K562 (cell line): ENCODE data around the gene PRDM16. TPM values are rescaled to one million over a fixed set of nuclear protein-coding genes. Genes with fewer than 3 reads are reported as not detected.

Experiments
- ATAC-seq: fragments of 200-7000 bp; cut with Tn5 transposase; 3 replicates; pipeline ENCODE4 v1.9.1; 2020; ENCODE audit warnings: moderate library complexity
- BruUV-seq: library from RNA; stranded (reverse); fragments of 400-500 nt; replicated peaks from 2 replicates; lab custom pipeline; 2021; lab: Mats Ljungman, UMichigan
- CTCF ChIA-PET: fragments of 300-600 bp; formaldehyde crosslinking; extraction: SDS; loops from one replicate; lab custom pipeline; 2021; ENCODE audit warnings: low intra/inter-chr PET ratio; lab: Yijun Ruan, JAX
- POLR2A ChIA-PET: fragments of 300-600, 350-650 bp; sonication (Branson Sonifier 250); formaldehyde crosslinking; extraction: SDS; loops from one replicate; lab custom pipeline; 2021; ENCODE audit warnings: antibody characterized with exemption, inconsistent platforms; lab: Yijun Ruan, JAX
- DNase-seq, 4 experiments: peaks; one replicate each; pipeline versions ENCODE4 v3.0.0 to v3.0.0-alpha.2; 2011 to 2018; ENCODE audit warnings: low spot score in 3 of 4, mixed read lengths in 3 of 4; ENCODE audit errors: extremely low read depth in 1 of 4
- FAIRE-seq: peaks from 2 replicates; lab custom pipeline; 2011; peaks lifted over from hg19 to GRCh38; lab: Jason Lieb, UNC
- H2AFZ ChIP-seq: 2 replicates; pipeline ENCODE4 v1.6.0; 2011; ENCODE audit warnings: low read depth, low read length, control low read depth, inconsistent platforms
- H3K27ac ChIP-seq: fragments of 200-600 bp; 3 replicates; pipeline ENCODE4 v1.8.0; 2011; ENCODE audit warnings: low read depth, mild to moderate bottlenecking, control low read depth, inconsistent platforms, low read length, moderate library complexity, mixed read lengths; ENCODE audit errors: extremely low read depth
- H3K27me3 ChIP-seq, 2 experiments: fragments of 300-600 bp in 1 of 2; 2 replicates in 1 of 2; 3 replicates in 1 of 2; pipeline versions ENCODE4 v1.6.0 to v1.8.0; 2011; ENCODE audit warnings: inconsistent platforms in 2 of 2, low read length in 2 of 2, mild to moderate bottlenecking in 1 of 2, mixed read lengths in 1 of 2, moderate library complexity in 1 of 2; ENCODE audit not compliant: control insufficient read depth in 2 of 2, insufficient read depth in 2 of 2
- H3K36me3 ChIP-seq: fragments of 300-600 bp; 3 replicates; pipeline ENCODE4 v1.8.0; 2011; ENCODE audit warnings: mild to moderate bottlenecking, low read length, inconsistent platforms; ENCODE audit not compliant: control insufficient read depth, insufficient read depth
- H3K4me1 ChIP-seq, 2 experiments: fragments of 200-600 bp in 1 of 2; replicated peaks in 1 of 2; 2 replicates in 1 of 2; 3 replicates in 1 of 2; pipeline versions ENCODE4 v1.5.1 to v1.8.0; 2011; ENCODE audit warnings: inconsistent platforms in 2 of 2, low read length in 2 of 2, mild to moderate bottlenecking in 1 of 2, mixed read lengths in 1 of 2, moderate library complexity in 1 of 2; ENCODE audit not compliant: control insufficient read depth in 2 of 2, insufficient read depth in 2 of 2
- H3K4me2 ChIP-seq: 2 replicates; pipeline ENCODE4 v1.6.1; 2011; ENCODE audit warnings: low read length, control low read depth, inconsistent platforms, mixed read lengths; ENCODE audit not compliant: insufficient read depth
- H3K4me3 ChIP-seq: fragments of 200-600 bp; sonication (generic), shearing (Covaris generic); 2 replicates; pipeline ENCODE4 v1.5.1; 2016; ENCODE audit warnings: control low read depth, inconsistent platforms
- H3K79me2 ChIP-seq: fragments of 200-600 bp; 3 replicates; pipeline ENCODE4 v1.8.0; 2011; ENCODE audit warnings: low read length, inconsistent platforms; ENCODE audit not compliant: control insufficient read depth, insufficient read depth
- H3K9ac ChIP-seq, 2 experiments: 2 replicates each; pipeline versions ENCODE4 v1.6.0 to v1.6.1; 2011; ENCODE audit warnings: low read depth in 2 of 2, low read length in 2 of 2, control low read depth in 1 of 2, inconsistent platforms in 1 of 2, mild to moderate bottlenecking in 1 of 2, mixed read lengths in 1 of 2; ENCODE audit not compliant: insufficient read depth in 1 of 2
- H3K9me1 ChIP-seq: one replicate; pipeline ENCODE4 v1.6.0; 2011; ENCODE audit warnings: inconsistent platforms, mild to moderate bottlenecking, low read length, moderate library complexity; ENCODE audit not compliant: control insufficient read depth, insufficient read depth
- H3K9me3 ChIP-seq: replicated peaks from 2 replicates; pipeline ENCODE4 v1.5.1; 2011; ENCODE audit warnings: low read depth, low read length, inconsistent platforms; ENCODE audit not compliant: control insufficient read depth, insufficient read depth
- H4K20me1 ChIP-seq: replicated peaks from 2 replicates; pipeline ENCODE4 v1.6.1; 2011; ENCODE audit warnings: low read length, inconsistent platforms, mixed read lengths; ENCODE audit not compliant: control insufficient read depth, insufficient read depth
- HDGF ChIP-seq: fragments of 450-650 bp; IDR thresholded peaks from 2 replicates; pipeline ENCODE4 v1.6.1; 2016
- JUNB ChIP-seq: fragments of 450-650 bp; formaldehyde crosslinking; conservative IDR thresholded peaks from 2 replicates; pipeline ENCODE4 v1.4.0; 2020; ENCODE audit warnings: mild to moderate bottlenecking
- KHSRP ChIP-seq: fragments of 450-650 bp; IDR thresholded peaks from 2 replicates; pipeline ENCODE4 v1.6.1; 2017
- POLR2G ChIP-seq: fragments of 200-400 bp; formaldehyde crosslinking; IDR thresholded peaks from 2 replicates; pipeline ENCODE4 v1.6.1; 2017; ENCODE audit warnings: low read depth, mild to moderate bottlenecking, antibody characterized with exemption, low read length, moderate library complexity
- PTTG1 ChIP-seq: fragments of 450-650 bp; IDR thresholded peaks from 2 replicates; pipeline ENCODE4 v1.6.1; 2016; ENCODE audit warnings: low read depth, mild to moderate bottlenecking, missing genetic modification characterization, missing compliant biosample characterization
- SAFB2 ChIP-seq: fragments of 200-400 bp; formaldehyde crosslinking; IDR thresholded peaks from 2 replicates; pipeline ENCODE4 v1.6.1; 2018; ENCODE audit warnings: borderline replicate concordance, low read length, low read depth, moderate library complexity; ENCODE audit not compliant: severe bottlenecking
- TBL1XR1 ChIP-seq, 2 experiments: IDR thresholded peaks; 2 replicates each; pipeline ENCODE4 v1.6.1; 2012; ENCODE audit warnings: improper control_type of control experiment in 2 of 2, low read length in 2 of 2, mild to moderate bottlenecking in 1 of 2
- ZNF408 ChIP-seq: fragments of 250-450 bp; sonication (Bioruptor Pico); IDR thresholded peaks from 2 replicates; pipeline ENCODE4 v1.4.0; 2020; ENCODE audit warnings: low read depth, mild to moderate bottlenecking, moderate library complexity
- ZNF507 ChIP-seq: conservative IDR thresholded peaks from 2 replicates; pipeline ENCODE4 v1.6.1; 2017; ENCODE audit warnings: missing genetic modification characterization, missing compliant biosample characterization
- WGBS: fragments of 100-300 bp; shearing (Covaris generic); methylation state at CpG from one replicate; pipeline ENCODE4 v1.1.6; 2016; ENCODE audit warnings: low coverage, mixed read lengths; ENCODE audit not compliant: insufficient coverage; ENCODE audit errors: missing lambda C conversion rate; 5-methylcytosine and 5-hydroxymethylcytosine counted together
- in situ Hi-C: fragments of 300-500 bp; cut with MboI; formaldehyde crosslinking; loops from 4 replicates; pipeline ENCODE4 v1.15.0; 2018; ENCODE audit warnings: inconsistent platforms, mixed read lengths
- intact Hi-C: fragments of 100-400 bp; cut with micrococcal nuclease; formaldehyde crosslinking; loops from 2 replicates; pipeline ENCODE4 v1.14.2; 2022
- polyA plus RNA-seq, 8 experiments: library from polyadenylated mRNA; depleted of rRNA in 4 of 8; stranded (reverse) in 5 of 8; unstranded in 3 of 8; fragments of >200 nt; fragmentation: Nextera tagmentation in 2 of 8; fragmentation: Illumina TruSeq in 1 of 8; extraction: Ambion mirVana in 2 of 8; extraction: Trizol in 1 of 8; gene quantifications; 2 replicates each; pipeline versions ENCODE4 v1.2.1 to v1.2.3, GENCODE V29; 2011 to 2014; ENCODE audit warnings: inconsistent platforms in 1 of 8, missing spikeins in 1 of 8
- total RNA-seq, 7 experiments: library from RNA; depleted of rRNA in 6 of 7; stranded (reverse); fragments of >200 nt in 6 of 7; fragmentation: Illumina TruSeq in 2 of 7; extraction: Trizol in 2 of 7; gene quantifications; 2 replicates each; pipeline versions ENCODE4 v1.2.1 to v1.2.3, GENCODE V29; 2011 to 2021; ENCODE audit warnings: low replicate concordance in 1 of 7

The PRDM16 gene
- total and polyA plus RNA-seq, 9 of the 15 experiments (the other 6 are each of a cell fraction or from before 2014, with no cell fraction given): 0.10 to 0.27 TPM; not detected in 7

DNA sequence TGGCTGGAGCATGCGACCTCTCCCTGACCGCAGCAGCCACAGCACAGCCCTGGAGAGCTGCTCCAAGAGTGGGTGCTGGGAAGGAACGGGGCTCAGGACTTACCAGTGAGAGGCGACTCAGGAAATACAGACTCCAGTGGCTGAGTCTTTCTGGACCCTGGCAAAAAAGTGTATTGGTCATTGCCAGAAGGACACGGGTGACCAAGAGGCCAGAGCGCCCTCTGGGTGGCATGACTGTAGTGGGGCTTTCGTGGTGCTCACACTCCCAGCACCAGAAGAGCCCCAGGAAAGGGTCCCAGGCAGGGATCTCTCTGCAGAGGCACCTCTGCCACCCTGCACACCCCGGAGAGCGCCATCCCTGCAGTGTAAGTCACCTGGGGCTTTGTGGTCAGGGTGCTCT, 8.9 kb upstream of the PRDM16 start:
- Histone ChIP-seq H3K36me3 (no peaks in the 10 kb centered on the region), H3K9me1 (no peaks in the 10 kb centered on the region), H3K4me3 (no peak overlapping the region), H3K9me3 (no peaks in the 10 kb centered on the region), H3K27me3 (peaks cover 0 to 10% of the 10 kb centered on the region in 2 experiments; a peak in 2 of 5 replicates), H3K4me2 (no peak overlapping the region), H3K27ac (no peak overlapping the region)
- BruUV-seq: no TSS peak
- in situ Hi-C loops: no loop called here
- WGBS: 0% methylated on average over 9 of the region's 9 CpGs
- TF ChIP-seq HDGF (no peak), SAFB2 (no peak), JUNB (no peak), TBL1XR1 (IDR thresholded peaks at IDR 0.05; ENCODE audit: low read length in 2 of 2) (no peak), ZNF507 (tag) (no peak), POLR2G (no peak), ZNF408 (CRISPR knock-in tag) (no peak), KHSRP (no peak), PTTG1 (no peak)
- TF ChIP-seq, all 486 proteins: peak for 0
- POLR2A ChIA-PET: interaction anchor here (1.5 kb wide), 1 partner anchor 20 kb away, joined by 5 read pairs; no protein-coding TSS in a partner anchor
- FAIRE-seq: no peak
- intact Hi-C loops: no loop called here
- Histone ChIP-seq H3K79me2 (no peaks in the 10 kb centered on the region), H3K9ac (no peak overlapping the region; a peak in 1 of 4 replicates), H4K20me1 (no peaks in the 10 kb centered on the region), H2AFZ (no peak overlapping the region), H3K4me1 (no peaks in the 10 kb centered on the region)
- no peak for ATAC-seq
- DNase-seq: no peak
- CTCF ChIA-PET: no interaction called here
